NCI-H774 (cell line): ENCODE results near the gene ARRDC2.
"Not testable (repeated sequence)": the region's sequence is repeated elsewhere in the genome, so short reads cannot be mapped to it uniquely, and the experiment has no call there.

Experiments
- DNase-seq: peaks from one replicate; lab custom pipeline; 2025; lab: John Stamatoyannopoulos, UW

Gene ARRDC2

GRCh38 chr19:18016209-18016910 is 8.4 kb downstream of the ARRDC2 start:
- DNase-seq: no peak

- no peak for DNase-seq
Observed at GRCh38 chr19:18017275-18018083, 9.5 kb downstream of the ARRDC2 start.

GRCh38 chr19:18020212-18021085 is 12.5 kb downstream of the ARRDC2 start:
- no peak for DNase-seq

GRCh38 chr19:18021121-18021755 is 13.3 kb downstream of the ARRDC2 start:
- DNase-seq: no peak

- no peak for DNase-seq
Observed at GRCh38 chr19:18023622-18024251, 15.8 kb downstream of the ARRDC2 start.

GRCh38 chr19:18027151-18027550 is 19.2 kb downstream of the ARRDC2 start:
- DNase-seq: no peak

GRCh38 chr19:18029617-18030338 is 21.8 kb downstream of the ARRDC2 start:
- peak; percentile 35 for DNase-seq

- DNase-seq: not testable (repeated sequence)
Observed at GRCh38 chr19:18031401-18031800, 23.4 kb downstream of the ARRDC2 start.

- not testable (repeated sequence) for DNase-seq
Observed at GRCh38 chr19:18032102-18032501, 24.1 kb downstream of the ARRDC2 start.

- DNase-seq: no peak
Observed at GRCh38 chr19:18041054-18041453, 33.1 kb downstream of the ARRDC2 start.

- no peak for DNase-seq
Observed at GRCh38 chr19:18043676-18044075, 35.7 kb downstream of the ARRDC2 start.

GRCh38 chr19:18044825-18045304 is 36.9 kb downstream of the ARRDC2 start:
- peak; percentile 20 for DNase-seq

- DNase-seq: no peak
Observed at GRCh38 chr19:18045307-18046050, 37.5 kb downstream of the ARRDC2 start.

- DNase-seq: no peak
Observed at GRCh38 chr19:18046059-18046718, 38.2 kb downstream of the ARRDC2 start.

- DNase-seq: no peak
Observed at GRCh38 chr19:18049385-18049784, 41.4 kb downstream of the ARRDC2 start.

- no peak for DNase-seq
Observed at GRCh38 chr19:18051887-18052286, 43.9 kb downstream of the ARRDC2 start.

GRCh38 chr19:18053576-18054219 is 45.7 kb downstream of the ARRDC2 start:
- DNase-seq: no peak

GRCh38 chr19:18055967-18056366 is 48.0 kb downstream of the ARRDC2 start:
- DNase-seq: no peak

- DNase-seq: no peak
Observed at GRCh38 chr19:18057557-18057956, 49.6 kb downstream of the ARRDC2 start.
